NCI-H2227 treated with DMSO at 0.1 percent for 48 hours (cell line): ENCODE results near the gene RUNX2.

Experiments
- DNase-seq: peaks from one replicate; lab custom pipeline; 2025; lab: John Stamatoyannopoulos, UW

The RUNX2 gene

GRCh38 chr6:45705137-45705855 lies 377.2 kb downstream of the RUNX2 start:
- DNase-seq = no peak

GRCh38 chr6:45706319-45706718 lies 378.2 kb downstream of the RUNX2 start:
- no peak for DNase-seq

- no peak for DNase-seq
Observed at GRCh38 chr6:45707176-45707575, 379.0 kb downstream of the RUNX2 start.

DNA sequence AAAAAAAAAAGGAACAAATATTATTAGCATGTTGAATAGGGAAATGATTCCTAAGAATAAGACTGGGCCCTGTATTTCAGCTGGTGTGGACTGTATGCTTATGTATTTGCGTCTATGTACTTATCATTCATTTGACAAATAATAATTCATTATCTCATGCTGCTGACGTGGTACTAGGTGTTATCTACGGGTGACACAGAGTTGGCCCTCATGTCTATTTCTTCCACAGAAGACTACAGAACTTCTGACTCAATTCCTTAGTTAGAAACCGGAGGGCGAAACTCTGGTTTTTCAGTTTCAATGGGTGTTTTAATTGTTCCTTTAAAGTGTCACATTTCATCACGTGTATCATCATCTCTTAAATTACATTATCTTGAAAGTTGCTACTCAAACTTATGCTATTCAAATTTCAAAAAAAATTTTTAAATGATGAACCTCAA lies 381.7 kb downstream of the RUNX2 start:
- no peak for DNase-seq

GRCh38 chr6:45710304-45710821 lies 382.2 kb downstream of the RUNX2 start:
- no peak for DNase-seq

DNA sequence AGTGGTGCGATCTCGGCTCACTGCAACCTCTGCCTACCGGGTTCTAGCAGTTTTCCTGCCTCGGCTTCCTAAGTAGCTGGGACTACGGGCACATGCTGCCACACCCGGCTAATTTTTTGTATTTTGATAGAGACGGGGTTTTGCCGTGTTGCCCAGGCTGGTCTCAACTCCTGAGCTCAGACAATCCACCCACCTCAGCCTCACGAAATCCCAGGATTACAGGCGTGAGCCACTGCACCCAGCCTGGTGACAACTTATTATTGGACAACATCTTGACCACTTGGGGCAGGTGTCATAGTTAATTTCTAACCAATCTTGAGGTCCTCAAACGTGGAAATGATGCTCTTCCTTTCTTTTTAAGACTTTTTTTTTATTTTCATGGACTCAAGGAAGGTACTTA lies 383.9 kb downstream of the RUNX2 start:
- DNase-seq = no peak

- DNase-seq = no peak
Observed at GRCh38 chr6:45712786-45713185, 384.7 kb downstream of the RUNX2 start.
